ENCODE results near the gene HDC.

Gene HDC

DNA sequence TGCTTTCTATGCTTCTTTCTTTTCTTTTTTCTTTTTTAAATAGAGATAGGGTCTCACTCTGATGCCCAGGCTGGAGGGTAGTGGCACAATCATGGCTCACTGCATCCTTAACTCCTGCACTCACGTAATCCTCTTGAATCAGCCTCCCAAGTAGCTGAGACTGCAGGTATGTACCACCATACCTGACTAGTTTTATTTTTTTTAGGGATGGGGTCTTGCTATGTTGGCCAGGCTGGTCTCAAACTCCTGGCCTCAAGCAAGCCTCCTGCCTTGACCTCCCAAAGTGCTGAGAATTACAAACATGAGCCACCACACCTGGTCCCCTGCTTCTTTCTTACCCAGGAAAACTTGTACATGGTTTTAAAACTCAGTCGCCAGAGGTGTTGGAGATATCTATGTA is 24.2 kb upstream of the HDC start:
- no peak for DNase-seq (ENCODE audit: low spot score)
- in situ Hi-C loops (cut with MboI; ENCODE audit: low pct_unique_long_range_greater_than_20kb, low sequenced_read_pairs, unreplicated experiment) = no loop called here
- TF ChIP-seq, protein P1, sequence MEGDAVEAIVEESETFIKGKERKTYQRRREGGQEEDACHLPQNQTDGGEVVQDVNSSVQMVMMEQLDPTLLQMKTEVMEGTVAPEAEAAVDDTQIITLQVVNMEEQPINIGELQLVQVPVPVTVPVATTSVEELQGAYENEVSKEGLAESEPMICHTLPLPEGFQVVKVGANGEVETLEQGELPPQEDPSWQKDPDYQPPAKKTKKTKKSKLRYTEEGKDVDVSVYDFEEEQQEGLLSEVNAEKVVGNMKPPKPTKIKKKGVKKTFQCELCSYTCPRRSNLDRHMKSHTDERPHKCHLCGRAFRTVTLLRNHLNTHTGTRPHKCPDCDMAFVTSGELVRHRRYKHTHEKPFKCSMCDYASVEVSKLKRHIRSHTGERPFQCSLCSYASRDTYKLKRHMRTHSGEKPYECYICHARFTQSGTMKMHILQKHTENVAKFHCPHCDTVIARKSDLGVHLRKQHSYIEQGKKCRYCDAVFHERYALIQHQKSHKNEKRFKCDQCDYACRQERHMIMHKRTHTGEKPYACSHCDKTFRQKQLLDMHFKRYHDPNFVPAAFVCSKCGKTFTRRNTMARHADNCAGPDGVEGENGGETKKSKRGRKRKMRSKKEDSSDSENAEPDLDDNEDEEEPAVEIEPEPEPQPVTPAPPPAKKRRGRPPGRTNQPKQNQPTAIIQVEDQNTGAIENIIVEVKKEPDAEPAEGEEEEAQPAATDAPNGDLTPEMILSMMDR (IDR thresholded peaks at IDR 0.05; ENCODE audit: extremely low read depth, insufficient read depth, missing control alignments) = no peak

DNA sequence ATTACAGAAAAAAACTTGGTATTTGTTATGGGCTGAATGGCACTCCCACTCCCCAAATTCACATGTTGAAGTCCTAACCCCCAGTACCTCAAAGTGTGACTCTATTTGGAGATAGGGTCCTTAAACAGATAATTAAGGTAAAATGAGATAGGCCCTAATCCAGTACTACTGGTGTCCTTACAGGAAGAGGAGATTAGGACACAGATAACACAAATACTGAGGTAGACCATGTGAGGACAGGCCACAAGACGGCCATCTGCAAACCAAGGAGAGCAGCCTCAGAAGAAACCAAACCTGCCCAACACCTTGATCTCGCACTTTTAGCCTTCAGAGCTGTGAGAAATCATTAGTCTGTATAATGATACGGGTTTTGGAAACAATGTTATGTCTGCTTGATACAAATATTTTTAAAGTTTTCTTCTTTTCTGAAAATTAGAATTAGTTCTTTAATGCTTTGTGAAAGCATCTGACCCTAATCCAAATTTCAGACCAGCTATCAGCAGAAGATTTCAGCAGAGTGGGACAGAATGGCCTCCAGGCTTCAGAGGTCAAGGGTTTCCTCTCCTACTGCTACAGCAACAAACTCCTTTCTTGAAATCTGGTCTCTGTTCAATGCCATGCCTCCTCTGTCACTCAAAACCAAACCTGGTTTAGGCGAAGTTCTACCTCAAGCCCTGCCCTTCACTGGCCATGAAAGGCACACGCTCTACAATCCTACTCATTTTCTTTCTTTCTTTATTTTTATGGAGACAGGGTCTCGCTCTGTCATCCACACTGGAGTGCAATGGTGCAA is 22.0 kb upstream of the HDC start:
- TF ChIP-seq, protein P1 (IDR thresholded peaks at IDR 0.05; ENCODE audit: extremely low read depth, insufficient read depth, missing control alignments) = no peak
- in situ Hi-C loops (cut with MboI; ENCODE audit: low pct_unique_long_range_greater_than_20kb, low sequenced_read_pairs, unreplicated experiment) = no loop called here

GRCh38 chr15:50281427-50281826 is 15.9 kb upstream of the HDC start:
- TF ChIP-seq, protein P1 (IDR thresholded peaks at IDR 0.05; ENCODE audit: extremely low read depth, insufficient read depth, missing control alignments) = no peak
- DNase-seq (ENCODE audit: low spot score) = no peak
- in situ Hi-C loops (cut with MboI; ENCODE audit: low pct_unique_long_range_greater_than_20kb, low sequenced_read_pairs, unreplicated experiment) = no loop called here

More for the DNA sequence above, 22.0 kb upstream of the HDC start:
- no peak for DNase-seq (ENCODE audit: low spot score)

DNA sequence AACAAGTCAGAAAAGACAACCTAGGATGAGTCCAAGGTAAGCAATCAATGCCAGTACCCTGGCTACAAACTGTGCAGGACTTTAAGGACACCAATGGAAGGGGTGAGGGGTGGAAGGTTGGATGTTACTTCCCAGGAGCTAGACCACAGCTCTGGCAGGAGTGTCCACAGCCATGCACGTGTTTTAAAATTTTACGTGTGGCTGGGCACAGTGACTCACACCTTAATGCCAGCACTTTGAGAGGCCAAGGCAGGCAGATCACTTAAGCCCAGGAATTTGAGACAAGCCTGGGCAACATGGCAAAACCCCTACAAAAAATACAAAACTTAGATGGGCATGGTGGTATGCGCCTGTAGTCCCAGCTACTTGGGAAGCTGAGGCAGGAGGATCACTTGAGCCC is 14.7 kb upstream of the HDC start:
- DNase-seq (ENCODE audit: low spot score) = no peak

DNA sequence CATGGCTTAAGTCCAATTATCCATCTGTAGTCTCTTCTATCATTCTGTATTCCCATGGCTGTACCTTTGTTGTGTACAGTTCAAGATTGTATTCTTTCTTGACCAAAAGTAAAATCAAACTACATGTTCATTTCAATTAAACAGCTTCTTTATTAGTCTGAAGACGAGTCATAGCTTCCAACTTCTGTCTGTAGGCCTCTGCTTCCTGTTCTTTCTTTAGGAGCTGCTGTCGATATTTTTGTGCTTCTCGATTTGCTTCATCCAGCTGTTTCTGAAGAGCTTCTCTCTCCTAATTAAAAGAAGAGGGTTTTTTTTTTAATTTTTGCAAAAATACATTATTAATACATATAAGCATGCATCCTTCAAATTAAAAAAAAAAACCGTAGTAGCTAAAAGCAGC is 13.0 kb upstream of the HDC start:
- no peak for DNase-seq (ENCODE audit: low spot score)
- TF ChIP-seq, protein P1 (IDR thresholded peaks at IDR 0.05; ENCODE audit: extremely low read depth, insufficient read depth, missing control alignments) = no peak
- in situ Hi-C loops (cut with MboI; ENCODE audit: low pct_unique_long_range_greater_than_20kb, low sequenced_read_pairs, unreplicated experiment) = no loop called here

More for the DNA sequence above, 14.7 kb upstream of the HDC start:
- TF ChIP-seq, protein P1 (IDR thresholded peaks at IDR 0.05; ENCODE audit: extremely low read depth, insufficient read depth, missing control alignments) = no peak
- in situ Hi-C loops (cut with MboI; ENCODE audit: low pct_unique_long_range_greater_than_20kb, low sequenced_read_pairs, unreplicated experiment) = no loop called here

GRCh38 chr15:50277370-50277769 is 11.8 kb upstream of the HDC start:
- in situ Hi-C loops (cut with MboI; ENCODE audit: low pct_unique_long_range_greater_than_20kb, low sequenced_read_pairs, unreplicated experiment) = no loop called here
- TF ChIP-seq, protein P1 (IDR thresholded peaks at IDR 0.05; ENCODE audit: extremely low read depth, insufficient read depth, missing control alignments) = no peak
- DNase-seq (ENCODE audit: low spot score) = no peak
